Measurements from ENCODE around the gene PHF21B.
"Not testable (repeated sequence)": the region's sequence is repeated elsewhere in the genome, so short reads cannot be mapped to it uniquely, and the experiment has no call there.

The PHF21B gene

GRCh38 chr22:44865193-44866057 is 144.4 kb downstream of the PHF21B start:
- no peak for DNase-seq

- no peak for DNase-seq
Observed at GRCh38 chr22:44862981-44863860, 146.6 kb downstream of the PHF21B start.

- DNase-seq = no peak
Observed at GRCh38 chr22:44862281-44862680, 147.5 kb downstream of the PHF21B start.

GRCh38 chr22:44861245-44861644 is 148.6 kb downstream of the PHF21B start:
- DNase-seq = no peak

GRCh38 chr22:44860311-44860710 is 149.5 kb downstream of the PHF21B start:
- DNase-seq = no peak

- DNase-seq = no peak
Observed at GRCh38 chr22:44859641-44860040, 150.2 kb downstream of the PHF21B start.

- not testable (repeated sequence) for DNase-seq
Observed at GRCh38 chr22:44858819-44859218, 151.0 kb downstream of the PHF21B start.

GRCh38 chr22:44855855-44856254 is 153.9 kb downstream of the PHF21B start:
- no peak for DNase-seq

- not testable (repeated sequence) for DNase-seq
Observed at GRCh38 chr22:44854641-44855040, 155.2 kb downstream of the PHF21B start.

GRCh38 chr22:44850946-44851345 is 158.9 kb downstream of the PHF21B start:
- no peak for DNase-seq

GRCh38 chr22:44848791-44849420 is 160.9 kb downstream of the PHF21B start:
- DNase-seq = no peak

- no peak for DNase-seq
Observed at GRCh38 chr22:44848296-44848741, 161.5 kb downstream of the PHF21B start.

GRCh38 chr22:44847892-44848291 is 161.9 kb downstream of the PHF21B start:
- no peak for DNase-seq

GRCh38 chr22:44847380-44847779 is 162.4 kb downstream of the PHF21B start:
- no peak for DNase-seq

- no peak for DNase-seq
Observed at GRCh38 chr22:44846726-44847275, 163.0 kb downstream of the PHF21B start.

- no peak for DNase-seq
Observed at GRCh38 chr22:44845796-44846720, 163.7 kb downstream of the PHF21B start.

GRCh38 chr22:44845191-44845590 is 164.6 kb downstream of the PHF21B start:
- no peak for DNase-seq

GRCh38 chr22:44842417-44842816 is 167.4 kb downstream of the PHF21B start:
- DNase-seq = no peak

- no peak for DNase-seq
Observed at GRCh38 chr22:44840611-44841322, 169.0 kb downstream of the PHF21B start.

- DNase-seq = no peak
Observed at GRCh38 chr22:44839721-44840120, 170.1 kb downstream of the PHF21B start.

- DNase-seq = no peak
Observed at GRCh38 chr22:44839061-44839460, 170.7 kb downstream of the PHF21B start.

Measured in DMS 273 treated with DMSO at 0.1 percent for 48 hours (cell line).